ENCODE results near the gene STARD5. TPM values are rescaled to one million over a fixed set of nuclear protein-coding genes. Genes with fewer than 3 reads are reported as not detected.
"Not testable (repeated sequence)": the region's sequence is repeated elsewhere in the genome, so short reads cannot be mapped to it uniquely, and the experiment has no call there.

STARD5 gene
- total RNA-seq, 4 donors from 2014 or later: 4.9 to 7.1 (median 6.1) TPM

DNA sequence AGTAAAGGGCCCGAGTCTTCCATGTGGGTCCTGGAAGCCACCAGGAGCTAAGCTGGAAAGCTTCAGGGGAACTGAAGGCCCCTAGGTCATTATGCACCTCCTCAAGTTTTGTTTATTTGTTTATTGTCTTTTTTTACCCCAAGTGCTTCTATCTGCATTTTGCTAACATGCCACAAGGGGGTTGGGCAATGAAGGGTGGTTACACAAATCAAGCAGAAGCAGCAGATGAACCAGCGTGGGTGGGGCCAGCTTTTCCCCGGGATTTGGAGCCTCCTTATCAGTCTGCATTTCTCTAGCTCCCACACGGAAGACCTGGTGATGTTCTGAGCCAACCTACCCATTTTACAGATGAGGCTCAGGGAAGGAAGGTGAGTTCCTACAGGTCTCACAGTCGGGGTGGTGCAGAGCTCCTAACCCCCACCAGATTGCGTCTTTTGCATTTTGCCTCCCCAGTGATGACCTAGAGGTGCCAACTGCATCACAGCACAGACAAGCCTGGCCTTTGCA is 33.3 kb upstream of the STARD5 start:
- 79 to 84% methylated on average over 6 of the region's 6 CpGs for WGBS, 2 donors
- Histone ChIP-seq H3K4me1 (no peaks in the 10 kb centered on the region), H3K36me3 (no peaks in the 10 kb centered on the region), H3K4me3 (no peak overlapping the region), H3K27ac (no peak overlapping the region), H3K27me3 (no peaks in the 10 kb centered on the region), H3K9me3 (no peaks in the 10 kb centered on the region)
- TF ChIP-seq EP300 (IDR thresholded peaks at IDR 0.05): no peak
- TF ChIP-seq, protein P1, sequence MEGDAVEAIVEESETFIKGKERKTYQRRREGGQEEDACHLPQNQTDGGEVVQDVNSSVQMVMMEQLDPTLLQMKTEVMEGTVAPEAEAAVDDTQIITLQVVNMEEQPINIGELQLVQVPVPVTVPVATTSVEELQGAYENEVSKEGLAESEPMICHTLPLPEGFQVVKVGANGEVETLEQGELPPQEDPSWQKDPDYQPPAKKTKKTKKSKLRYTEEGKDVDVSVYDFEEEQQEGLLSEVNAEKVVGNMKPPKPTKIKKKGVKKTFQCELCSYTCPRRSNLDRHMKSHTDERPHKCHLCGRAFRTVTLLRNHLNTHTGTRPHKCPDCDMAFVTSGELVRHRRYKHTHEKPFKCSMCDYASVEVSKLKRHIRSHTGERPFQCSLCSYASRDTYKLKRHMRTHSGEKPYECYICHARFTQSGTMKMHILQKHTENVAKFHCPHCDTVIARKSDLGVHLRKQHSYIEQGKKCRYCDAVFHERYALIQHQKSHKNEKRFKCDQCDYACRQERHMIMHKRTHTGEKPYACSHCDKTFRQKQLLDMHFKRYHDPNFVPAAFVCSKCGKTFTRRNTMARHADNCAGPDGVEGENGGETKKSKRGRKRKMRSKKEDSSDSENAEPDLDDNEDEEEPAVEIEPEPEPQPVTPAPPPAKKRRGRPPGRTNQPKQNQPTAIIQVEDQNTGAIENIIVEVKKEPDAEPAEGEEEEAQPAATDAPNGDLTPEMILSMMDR (IDR thresholded peaks at IDR 0.05): no peak
- TF ChIP-seq POLR2A (IDR thresholded peaks at IDR 0.05): no peak
- no peak for DNase-seq (ENCODE audit: low spot score in 2 of 2)

DNA sequence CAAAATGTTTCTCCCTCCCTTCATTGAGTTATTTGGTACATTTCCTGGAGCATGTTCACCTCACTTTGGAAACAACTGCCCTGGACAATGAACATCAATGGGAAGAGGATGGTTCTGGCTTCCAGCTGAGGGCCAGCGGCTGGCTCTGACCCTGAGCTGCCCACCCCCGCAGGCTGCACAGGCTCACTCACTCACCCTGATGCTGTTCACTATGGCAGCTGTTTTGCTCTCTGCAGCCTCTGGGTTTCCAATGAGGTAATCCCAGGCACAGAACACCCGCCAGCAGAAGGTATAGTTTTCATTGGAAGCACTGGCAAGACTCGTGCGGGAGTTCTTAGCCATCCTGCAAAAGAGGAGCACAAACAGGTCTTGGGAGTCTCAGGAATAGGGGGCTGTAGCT is 32.3 kb upstream of the STARD5 start:
- Histone ChIP-seq H3K4me3 (no peak overlapping the region), H3K27me3 (no peaks in the 10 kb centered on the region), H3K27ac (no peak overlapping the region), H3K4me1 (no peaks in the 10 kb centered on the region), H3K36me3 (no peaks in the 10 kb centered on the region), H3K9me3 (no peaks in the 10 kb centered on the region)
- 73 to 79% methylated on average over 5 of the region's 5 CpGs for WGBS, 2 donors
- no peak for TF ChIP-seq EP300 (IDR thresholded peaks at IDR 0.05)
- TF ChIP-seq POLR2A (IDR thresholded peaks at IDR 0.05): no peak
- TF ChIP-seq, protein P1 (IDR thresholded peaks at IDR 0.05): no peak
- no peak for DNase-seq (ENCODE audit: low spot score in 2 of 2)

DNA sequence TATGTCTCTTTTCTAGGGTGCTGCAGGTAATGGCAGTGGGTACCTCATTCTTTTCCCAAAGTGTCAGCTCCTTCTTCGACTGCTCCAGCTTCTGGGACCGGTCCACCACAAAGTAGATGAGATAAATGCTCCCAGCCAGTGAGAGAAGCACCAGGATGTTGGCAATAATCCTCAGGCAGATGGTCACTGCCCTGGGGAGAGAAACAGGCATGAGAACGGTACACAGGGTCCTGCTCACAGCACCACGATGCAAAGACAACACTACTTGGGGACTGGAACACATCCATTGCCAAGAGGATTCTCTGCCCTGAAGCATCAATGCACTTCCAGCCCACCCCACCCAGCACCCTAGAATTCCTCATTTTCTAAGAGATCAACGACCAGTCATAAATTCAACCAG is 27.7 kb upstream of the STARD5 start:
- WGBS, 2 donors: 64 to 67% methylated on average over 5 of the region's 5 CpGs
- H3K4me1 ChIP-seq: no peaks in the 10 kb centered on the region
- DNase-seq (ENCODE audit: low spot score in 2 of 2): no peak
- H3K36me3 ChIP-seq: no peaks in the 10 kb centered on the region
- H3K9me3 ChIP-seq: no peaks in the 10 kb centered on the region
- TF ChIP-seq, protein P1 (IDR thresholded peaks at IDR 0.05): no peak
- TF ChIP-seq POLR2A (IDR thresholded peaks at IDR 0.05) (no peak), EP300 (IDR thresholded peaks at IDR 0.05) (no peak)
- no peak overlapping the region for H3K27ac ChIP-seq
- no peaks in the 10 kb centered on the region for H3K27me3 ChIP-seq
- no peak overlapping the region for H3K4me3 ChIP-seq

DNA sequence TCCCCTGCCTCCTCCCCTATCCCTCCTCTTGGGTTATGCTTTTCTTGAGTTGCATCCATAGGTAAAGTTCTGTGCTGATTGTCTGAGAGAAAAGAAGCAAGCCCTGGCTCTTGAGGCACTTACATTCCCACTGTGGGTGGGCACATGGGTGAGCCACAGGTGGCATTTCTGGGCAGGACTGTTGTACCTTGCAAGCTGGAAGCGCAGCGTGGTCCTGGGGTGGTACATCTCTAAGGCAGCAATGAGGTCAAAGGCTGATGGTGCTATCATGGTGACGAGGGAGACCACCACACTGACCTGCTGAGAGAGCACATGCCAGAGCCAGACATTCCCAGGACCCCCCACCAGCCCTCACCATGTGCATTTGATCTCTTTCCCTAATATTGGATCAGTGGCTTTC is 25.3 kb upstream of the STARD5 start:
- Histone ChIP-seq H3K27me3 (no peaks in the 10 kb centered on the region), H3K4me1 (no peaks in the 10 kb centered on the region), H3K4me3 (no peak overlapping the region), H3K9me3 (no peaks in the 10 kb centered on the region), H3K27ac (no peak overlapping the region), H3K36me3 (no peaks in the 10 kb centered on the region)
- DNase-seq (ENCODE audit: low spot score in 2 of 2): no peak
- no peak for TF ChIP-seq POLR2A (IDR thresholded peaks at IDR 0.05)
- no peak for TF ChIP-seq EP300 (IDR thresholded peaks at IDR 0.05)
- TF ChIP-seq, protein P1 (IDR thresholded peaks at IDR 0.05): no peak
- WGBS, 2 donors: 93 to 96% methylated on average over 3 of the region's 3 CpGs

DNA sequence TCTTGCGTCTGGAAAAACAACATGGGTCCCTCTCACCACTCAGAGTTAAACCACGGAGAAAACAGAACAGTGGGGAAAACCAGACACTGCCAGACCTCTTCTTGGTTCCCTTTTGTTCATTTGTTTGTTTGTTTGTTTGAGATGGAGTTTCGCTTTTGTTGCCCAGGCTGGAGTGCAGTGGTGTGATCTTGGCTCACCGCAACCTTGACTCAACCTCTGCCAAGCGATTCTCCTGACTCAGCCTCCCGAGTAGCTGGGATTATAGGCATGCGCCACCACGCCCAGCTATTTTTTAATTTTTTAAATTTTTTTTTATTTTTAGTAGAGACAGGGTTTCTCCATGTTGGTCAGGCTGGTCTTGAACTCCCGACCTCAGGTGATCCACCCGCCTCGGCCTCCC is 24.8 kb upstream of the STARD5 start:
- 80 to 85% methylated on average over 11 of the region's 11 CpGs for WGBS, 2 donors
- H3K4me3 ChIP-seq; H3K36me3 ChIP-seq; H3K27ac ChIP-seq; H3K27me3 ChIP-seq; H3K4me1 ChIP-seq; DNase-seq (ENCODE audit: low spot score in 2 of 2); H3K9me3 ChIP-seq: not testable (repeated sequence)

DNA sequence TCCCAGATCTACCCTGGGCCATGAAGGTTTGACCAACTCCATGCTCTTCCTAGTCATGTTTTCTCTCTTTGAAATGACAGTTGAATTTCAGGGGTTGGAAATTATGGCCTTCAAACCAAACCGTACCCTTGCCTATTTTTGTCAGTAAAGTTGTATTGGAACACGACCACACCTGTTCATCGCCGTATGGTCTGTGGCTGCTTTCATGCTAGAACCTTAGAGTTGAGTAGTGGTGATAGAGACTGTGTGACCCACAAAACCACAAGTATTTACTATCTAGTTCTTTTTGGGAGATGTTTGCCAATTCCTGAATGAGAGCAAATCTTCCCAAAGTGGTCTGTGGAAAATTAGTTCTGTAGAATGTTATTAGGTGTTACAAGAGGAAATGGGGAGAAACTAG is 24.0 kb upstream of the STARD5 start:
- WGBS, 2 donors: 81 to 95% methylated on average over 4 of the region's 4 CpGs
- no peaks in the 10 kb centered on the region for H3K4me1 ChIP-seq
- H3K36me3 ChIP-seq: no peaks in the 10 kb centered on the region
- no peak overlapping the region for H3K27ac ChIP-seq
- TF ChIP-seq POLR2A (IDR thresholded peaks at IDR 0.05): no peak
- TF ChIP-seq EP300 (IDR thresholded peaks at IDR 0.05): no peak
- TF ChIP-seq, protein P1 (IDR thresholded peaks at IDR 0.05): no peak
- no peak overlapping the region for H3K4me3 ChIP-seq
- DNase-seq (ENCODE audit: low spot score in 2 of 2): no peak
- H3K9me3 ChIP-seq: no peaks in the 10 kb centered on the region
- no peaks in the 10 kb centered on the region for H3K27me3 ChIP-seq

All from tibial nerve (tissue), 4 donors.